Measurements from ENCODE around the gene NRL.
"Not testable (repeated sequence)": the region's sequence is repeated elsewhere in the genome, so short reads cannot be mapped to it uniquely, and the experiment has no call there.

Gene NRL

GRCh38 chr14:24123424-24124417 lies 9.0 kb upstream of the NRL start:
- no peak for DNase-seq (ENCODE audit: low spot score)

- no peak for DNase-seq (ENCODE audit: low spot score)
Measured at GRCh38 chr14:24122898-24123297, 8.1 kb upstream of the NRL start.

- no peak for DNase-seq (ENCODE audit: low spot score)
Measured at GRCh38 chr14:24122416-24122815, 7.7 kb upstream of the NRL start.

GRCh38 chr14:24121210-24121609 lies 6.5 kb upstream of the NRL start:
- DNase-seq (ENCODE audit: low spot score): no peak

- DNase-seq (ENCODE audit: low spot score): no peak
Measured at GRCh38 chr14:24119691-24120090, 4.9 kb upstream of the NRL start.

- DNase-seq (ENCODE audit: low spot score): no peak
Measured at GRCh38 chr14:24117179-24117578, 2.4 kb upstream of the NRL start.

GRCh38 chr14:24116128-24116814 lies 1.5 kb upstream of the NRL start:
- DNase-seq (ENCODE audit: low spot score): no peak

- no peak for DNase-seq (ENCODE audit: low spot score)
Measured at GRCh38 chr14:24115422-24116127, 826 bp upstream of the NRL start.

GRCh38 chr14:24113801-24114531 lies 783 bp downstream of the NRL start:
- DNase-seq (ENCODE audit: low spot score): peak; percentile 88

- DNase-seq (ENCODE audit: low spot score): no peak
Measured at GRCh38 chr14:24113379-24113800, 1.4 kb downstream of the NRL start.

GRCh38 chr14:24110523-24110922 lies 4.2 kb downstream of the NRL start:
- no peak for DNase-seq (ENCODE audit: low spot score)

GRCh38 chr14:24110060-24110459 lies 4.7 kb downstream of the NRL start:
- DNase-seq (ENCODE audit: low spot score): no peak

- no peak for DNase-seq (ENCODE audit: low spot score)
Measured at GRCh38 chr14:24108336-24108874, 6.3 kb downstream of the NRL start.

GRCh38 chr14:24106672-24107271 lies 8.0 kb downstream of the NRL start:
- DNase-seq (ENCODE audit: low spot score): no peak

GRCh38 chr14:24105609-24106239 lies 9.0 kb downstream of the NRL start:
- DNase-seq (ENCODE audit: low spot score): not testable (repeated sequence)

- no peak for DNase-seq (ENCODE audit: low spot score)
Measured at GRCh38 chr14:24103451-24103850, 11.3 kb downstream of the NRL start.

GRCh38 chr14:24102357-24103048 lies 12.2 kb downstream of the NRL start:
- DNase-seq (ENCODE audit: low spot score): no peak

GRCh38 chr14:24100982-24101494 lies 13.7 kb downstream of the NRL start:
- no peak for DNase-seq (ENCODE audit: low spot score)

- no peak for DNase-seq (ENCODE audit: low spot score)
Measured at GRCh38 chr14:24100197-24100981, 14.4 kb downstream of the NRL start.
